Measurements from ENCODE around the gene PARP16. TPM values are rescaled to one million over a fixed set of nuclear protein-coding genes. Genes with fewer than 3 reads are reported as not detected.
"Not testable (repeated sequence)": the region's sequence is repeated elsewhere in the genome, so short reads cannot be mapped to it uniquely, and the experiment has no call there.

Gene PARP16
- total RNA-seq, 2 donors from 2014 or later, result 11.5 to 13.8 TPM

DNA sequence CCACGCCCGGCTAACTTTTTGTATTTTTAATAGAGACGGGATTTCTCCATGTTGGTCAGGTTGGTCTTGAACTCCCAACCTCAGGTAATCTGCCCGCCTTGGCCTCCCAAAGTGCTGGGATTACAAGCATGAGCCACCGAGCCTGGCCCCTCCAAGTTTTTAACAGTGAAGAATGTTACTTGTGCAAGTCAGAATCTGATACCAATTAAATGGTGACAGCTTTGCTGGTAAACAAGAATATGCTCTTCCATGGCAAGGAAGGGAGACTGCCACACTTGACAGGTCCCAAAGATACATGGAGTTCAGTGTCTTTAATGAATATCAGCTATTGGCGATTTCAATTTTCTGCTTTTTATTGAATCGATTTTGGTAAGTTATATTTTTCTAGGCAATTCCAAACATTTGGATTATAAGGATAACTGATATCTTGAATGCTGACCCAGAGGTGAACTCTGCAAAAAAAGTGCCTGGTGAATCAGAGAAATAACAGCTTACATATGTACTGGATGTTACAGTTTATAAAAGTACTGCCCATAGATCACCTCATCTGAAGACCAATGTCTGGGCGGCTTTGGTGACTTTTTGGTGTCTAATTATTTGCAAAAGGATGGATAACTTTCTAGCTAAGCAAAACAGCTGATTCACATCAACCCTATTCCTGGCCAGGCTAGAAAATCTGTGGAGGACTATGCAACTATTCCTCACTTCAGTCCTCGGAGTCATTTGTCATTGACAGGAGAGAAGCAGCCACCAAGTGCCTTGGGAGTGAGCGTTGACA is 1.2 kb downstream of the PARP16 start:
- Mint-ChIP-seq H3K4me1 (peaks cover 30% of the 10 kb centered on the region), H3K36me3 (ENCODE audit: low read depth) (peaks cover 4% of the 10 kb centered on the region), H3K27me3 (no peaks in the 10 kb centered on the region), H3K27ac (peak overlapping the region; percentile 91), H3K4me3 (peak overlapping the region; percentile 87)
- H3K9me3 ChIP-seq (ENCODE audit: control insufficient read depth, low read length, poor library complexity, severe bottlenecking), result no peaks in the 10 kb centered on the region
- DNase-seq (no peak), ATAC-seq (no peak)

DNA sequence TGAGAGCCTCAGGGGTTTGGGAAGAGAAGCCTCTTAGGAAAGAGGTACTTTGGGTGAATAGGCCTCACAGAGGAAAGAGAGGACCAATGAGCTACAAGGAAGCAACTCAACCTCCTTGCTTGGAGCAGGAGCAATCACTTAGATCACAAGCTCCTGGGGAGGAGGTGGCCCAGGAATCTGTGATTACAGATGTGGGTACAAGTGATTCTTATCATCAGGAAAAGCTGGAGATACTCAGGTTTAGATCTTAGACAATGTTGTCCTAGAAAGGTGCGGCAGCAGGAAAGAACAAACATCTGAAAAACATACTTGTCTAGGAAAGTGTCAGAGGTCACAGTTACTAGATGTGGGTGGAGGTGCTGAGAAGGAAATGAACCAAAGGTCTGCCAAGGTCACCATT is 8.2 kb downstream of the PARP16 start:
- ATAC-seq (no peak), DNase-seq (no peak)
- peaks cover 33% of the 10 kb centered on the region for H3K4me1 Mint-ChIP-seq
- no peaks in the 10 kb centered on the region for H3K9me3 ChIP-seq (ENCODE audit: control insufficient read depth, low read length, poor library complexity, severe bottlenecking)
- no peak overlapping the region for H3K27ac Mint-ChIP-seq
- H3K36me3 Mint-ChIP-seq (ENCODE audit: low read depth), result peaks cover 6% of the 10 kb centered on the region
- H3K4me3 Mint-ChIP-seq, result no peak overlapping the region
- H3K27me3 Mint-ChIP-seq, result no peaks in the 10 kb centered on the region

DNA sequence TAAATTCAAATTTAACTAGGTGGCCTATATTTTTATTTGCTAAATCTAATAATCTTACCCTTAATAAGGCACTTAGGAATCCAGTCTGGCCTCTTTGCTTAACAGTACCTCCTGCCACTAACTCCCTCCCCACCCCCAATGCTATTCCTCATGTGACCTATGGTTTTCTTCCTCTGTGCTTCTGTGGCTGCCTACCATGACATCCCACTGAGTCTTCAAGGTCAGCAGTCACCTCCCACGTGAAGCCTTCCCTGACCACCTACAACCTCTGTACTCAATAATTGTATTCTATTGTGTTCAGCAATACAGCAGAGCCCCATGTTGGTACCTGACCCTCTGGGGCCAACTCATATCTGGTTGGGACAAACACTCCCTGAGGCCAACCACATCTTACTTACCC is 9.7 kb downstream of the PARP16 start:
- Mint-ChIP-seq H3K27me3 (no peaks in the 10 kb centered on the region), H3K4me3 (no peak overlapping the region), H3K4me1 (peaks cover 29% of the 10 kb centered on the region), H3K27ac (no peak overlapping the region), H3K36me3 (ENCODE audit: low read depth) (peaks cover 3% of the 10 kb centered on the region)
- DNase-seq (no peak), ATAC-seq (no peak)
- H3K9me3 ChIP-seq (ENCODE audit: control insufficient read depth, low read length, poor library complexity, severe bottlenecking), result no peaks in the 10 kb centered on the region

DNA sequence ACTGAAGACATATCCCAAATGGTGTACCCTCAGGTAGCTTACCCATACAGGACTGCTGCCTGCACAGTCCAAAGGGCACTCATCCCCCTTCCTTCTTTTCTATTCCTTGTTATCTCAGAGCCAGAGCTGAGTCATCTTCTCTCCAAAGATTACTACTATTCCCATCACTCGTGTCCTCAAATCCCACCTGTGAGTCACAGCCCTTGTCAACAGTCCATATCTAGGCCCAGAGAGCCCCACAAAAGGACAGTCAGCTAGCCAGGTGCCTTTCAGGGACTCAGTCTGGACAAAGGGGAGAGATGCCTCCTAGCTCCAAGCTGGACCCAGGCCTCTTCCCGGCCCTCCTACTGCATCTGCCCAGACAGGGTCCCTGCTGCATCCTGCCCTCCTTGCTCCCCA is 11.0 kb downstream of the PARP16 start:
- peak overlapping the region; percentile 11 for H3K27ac Mint-ChIP-seq
- no peak for ATAC-seq
- peaks cover 29% of the 10 kb centered on the region for H3K4me1 Mint-ChIP-seq

DNA sequence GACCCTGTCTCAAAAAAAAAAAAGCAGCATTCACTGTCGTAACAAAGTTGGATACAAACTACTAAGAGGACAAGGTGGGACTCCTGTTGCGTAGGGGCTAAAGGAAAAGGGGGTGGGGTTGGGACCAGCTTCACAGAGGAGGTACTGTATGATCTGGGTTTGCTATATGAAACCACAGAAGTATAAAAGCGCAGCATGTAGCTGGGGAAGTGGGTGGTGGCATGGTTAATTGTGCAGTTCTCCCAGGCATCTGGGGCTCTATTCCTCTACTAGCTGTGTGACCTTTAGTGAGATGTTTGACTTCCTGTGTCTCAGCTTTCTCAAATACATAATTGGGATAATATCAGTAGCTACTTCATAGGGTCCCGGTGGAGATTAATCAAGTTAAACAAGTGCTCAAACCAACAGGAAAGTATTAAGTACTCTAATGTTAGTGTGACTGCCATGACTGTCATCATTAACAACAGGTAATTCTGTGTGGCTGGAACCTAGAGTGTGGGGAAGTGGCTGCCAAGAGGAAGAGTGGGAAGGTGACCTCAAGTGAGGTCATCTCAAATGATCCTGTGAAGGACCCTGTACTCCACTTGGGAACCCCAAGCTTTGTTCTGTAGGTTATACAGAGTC is 11.5 kb downstream of the PARP16 start:
- H3K27me3 Mint-ChIP-seq, result no peaks in the 10 kb centered on the region
- H3K9me3 ChIP-seq (ENCODE audit: control insufficient read depth, low read length, poor library complexity, severe bottlenecking), result no peaks in the 10 kb centered on the region
- H3K27ac Mint-ChIP-seq, result peak overlapping the region; percentile 11
- H3K36me3 Mint-ChIP-seq (ENCODE audit: low read depth), result peaks cover 3% of the 10 kb centered on the region
- H3K4me1 Mint-ChIP-seq, result peaks cover 27% of the 10 kb centered on the region
- no peak for DNase-seq
- no peak overlapping the region for H3K4me3 Mint-ChIP-seq
- ATAC-seq, result no peak

More for the DNA sequence above, 11.0 kb downstream of the PARP16 start:
- H3K9me3 ChIP-seq (ENCODE audit: control insufficient read depth, low read length, poor library complexity, severe bottlenecking), result no peaks in the 10 kb centered on the region
- peaks cover 3% of the 10 kb centered on the region for H3K36me3 Mint-ChIP-seq (ENCODE audit: low read depth)
- H3K4me3 Mint-ChIP-seq, result no peak overlapping the region
- H3K27me3 Mint-ChIP-seq, result no peaks in the 10 kb centered on the region
- DNase-seq, result no peak

DNA sequence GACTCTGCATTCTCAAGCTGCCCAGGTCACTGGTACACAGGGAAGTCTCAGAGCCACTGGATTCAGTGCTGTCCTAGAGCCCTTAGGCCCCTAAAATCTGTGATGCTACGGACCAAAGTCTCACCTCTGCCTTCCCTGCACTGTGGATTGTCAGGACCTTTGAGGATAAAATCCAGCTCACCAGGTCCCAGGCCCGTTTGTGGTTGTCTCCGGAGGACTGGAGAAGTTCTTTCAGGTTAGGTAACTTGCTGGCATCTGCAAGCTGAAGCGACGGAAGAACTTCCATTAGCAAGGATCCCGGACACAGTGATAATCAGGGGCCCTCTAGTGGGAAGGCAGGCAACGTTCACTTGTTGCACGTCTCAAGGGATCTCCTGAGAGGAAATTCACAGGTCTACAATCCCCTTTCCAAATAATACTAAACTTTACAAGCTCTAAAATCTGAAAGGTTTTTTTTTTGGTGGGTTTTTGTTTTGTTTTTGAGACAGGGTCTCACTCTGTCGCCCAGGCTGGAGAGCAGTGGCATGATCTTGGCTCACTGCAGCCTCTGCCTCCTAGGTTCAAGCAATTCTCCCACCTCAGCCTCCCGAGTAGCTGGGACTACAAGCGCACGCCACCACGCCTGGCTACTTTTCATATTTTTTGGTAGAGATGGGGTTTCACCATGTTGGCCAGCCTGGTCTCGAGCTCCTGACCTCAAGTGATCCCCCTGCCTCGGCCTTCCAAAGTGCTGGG is 15.7 kb downstream of the PARP16 start:
- H3K27me3 Mint-ChIP-seq; ATAC-seq; H3K27ac Mint-ChIP-seq; H3K9me3 ChIP-seq (ENCODE audit: control insufficient read depth, low read length, poor library complexity, severe bottlenecking); H3K36me3 Mint-ChIP-seq (ENCODE audit: low read depth); DNase-seq; H3K4me3 Mint-ChIP-seq: not testable (repeated sequence)
- peaks cover 12% of the 10 kb centered on the region for H3K4me1 Mint-ChIP-seq

DNA sequence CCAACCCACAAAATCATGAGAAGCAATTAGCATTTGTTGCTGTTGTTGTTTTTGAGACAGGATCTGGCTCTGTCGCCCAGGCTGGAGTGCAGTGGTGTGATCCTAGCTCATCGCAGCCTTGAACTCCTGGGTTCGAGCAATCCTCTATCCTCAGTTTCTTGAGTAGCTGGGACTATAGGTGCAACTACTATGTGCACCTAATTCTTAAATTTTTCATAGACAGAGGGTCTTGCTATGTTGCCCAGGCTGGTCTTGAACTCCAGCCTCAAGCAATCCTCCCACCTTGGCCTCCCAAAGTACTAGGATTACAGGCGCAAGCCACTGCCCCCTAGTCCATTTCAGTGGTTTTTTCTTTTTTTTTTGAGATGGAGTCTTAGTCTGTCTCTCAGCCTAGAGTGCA is 18.3 kb downstream of the PARP16 start:
- ATAC-seq (no peak), DNase-seq (no peak)
- Mint-ChIP-seq H3K27ac (peak overlapping the region; percentile 21), H3K4me3 (no peak overlapping the region), H3K36me3 (ENCODE audit: low read depth) (no peaks in the 10 kb centered on the region), H3K27me3 (no peaks in the 10 kb centered on the region), H3K4me1 (peaks cover 4% of the 10 kb centered on the region)
- H3K9me3 ChIP-seq (ENCODE audit: control insufficient read depth, low read length, poor library complexity, severe bottlenecking), result no peaks in the 10 kb centered on the region

DNA sequence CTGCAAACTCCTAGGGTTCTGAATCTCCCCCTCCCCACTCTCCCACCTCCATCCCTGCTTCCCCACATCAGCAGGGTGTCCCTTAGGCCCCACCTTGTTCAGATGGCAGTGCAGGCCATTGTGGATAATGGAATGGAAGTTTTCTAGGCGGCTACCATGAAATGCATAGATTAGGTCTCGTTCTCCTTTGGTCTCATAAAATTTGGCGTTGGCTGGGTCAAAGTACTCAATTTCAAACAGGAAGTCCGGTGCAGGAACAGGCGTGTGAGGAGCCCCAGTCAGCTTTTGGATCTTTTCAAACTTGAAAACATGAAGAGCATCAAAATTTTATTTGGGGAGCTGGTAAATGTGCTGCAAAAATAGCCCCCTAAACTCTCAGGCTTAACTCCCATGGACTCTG is 20.2 kb downstream of the PARP16 start:
- no peak for DNase-seq
- no peaks in the 10 kb centered on the region for H3K9me3 ChIP-seq (ENCODE audit: control insufficient read depth, low read length, poor library complexity, severe bottlenecking)
- no peak for ATAC-seq
- Mint-ChIP-seq H3K36me3 (ENCODE audit: low read depth) (no peaks in the 10 kb centered on the region), H3K4me3 (no peak overlapping the region), H3K27ac (no peak overlapping the region), H3K27me3 (no peaks in the 10 kb centered on the region), H3K4me1 (no peaks in the 10 kb centered on the region)

DNA sequence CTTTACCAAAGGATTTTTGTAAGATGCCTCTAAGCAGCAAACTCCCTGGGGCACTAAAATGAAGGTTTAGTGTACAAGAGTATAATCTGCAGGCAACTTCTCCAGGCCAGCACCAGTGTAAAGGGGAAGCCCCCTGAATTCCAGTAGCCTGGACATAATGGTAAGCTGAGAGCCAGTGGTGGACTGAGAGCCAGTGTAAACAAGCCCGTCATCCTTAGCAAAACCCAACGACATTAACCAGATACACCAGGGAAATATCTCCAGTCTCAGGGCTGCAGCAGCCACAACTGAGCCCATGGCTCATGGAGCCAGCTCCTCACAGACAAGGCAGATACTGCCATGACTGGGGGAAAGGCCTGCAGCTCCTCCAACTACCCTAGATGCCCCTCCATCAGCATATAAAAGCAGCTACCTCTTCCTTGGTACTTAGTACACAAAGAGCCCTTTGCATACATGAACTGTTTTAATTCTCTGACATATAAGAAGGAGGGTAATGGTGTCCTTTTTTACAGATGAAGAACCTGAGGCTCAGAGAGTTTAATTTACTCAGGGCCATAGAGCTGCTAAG is 21.7 kb downstream of the PARP16 start:
- Mint-ChIP-seq H3K27ac (no peak overlapping the region), H3K4me3 (no peak overlapping the region), H3K36me3 (ENCODE audit: low read depth) (peaks cover 4% of the 10 kb centered on the region), H3K4me1 (no peaks in the 10 kb centered on the region), H3K27me3 (no peaks in the 10 kb centered on the region)
- no peaks in the 10 kb centered on the region for H3K9me3 ChIP-seq (ENCODE audit: control insufficient read depth, low read length, poor library complexity, severe bottlenecking)
- ATAC-seq (no peak), DNase-seq (no peak)

DNA sequence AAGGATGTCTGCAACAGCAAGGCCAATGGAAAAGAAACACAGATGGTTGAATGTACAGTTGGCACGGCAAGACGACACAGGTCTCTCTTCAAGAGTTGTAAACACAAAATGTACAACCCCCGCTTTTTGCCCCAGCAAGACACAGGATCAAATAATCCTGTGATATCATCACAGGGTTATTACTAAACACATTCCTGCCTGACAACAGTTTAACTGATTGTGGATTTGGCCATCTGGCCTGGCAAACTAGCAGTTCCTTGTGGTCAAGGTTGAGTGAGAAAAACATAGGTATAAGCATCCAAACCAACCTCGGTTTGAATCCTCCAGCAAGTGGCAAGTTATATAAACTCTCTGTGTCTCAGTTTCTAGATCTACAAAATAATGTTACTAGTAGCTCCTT is 23.4 kb downstream of the PARP16 start:
- Mint-ChIP-seq H3K27me3 (no peaks in the 10 kb centered on the region), H3K36me3 (ENCODE audit: low read depth) (peaks cover 7% of the 10 kb centered on the region), H3K4me3 (no peak overlapping the region), H3K4me1 (no peaks in the 10 kb centered on the region), H3K27ac (no peak overlapping the region)
- no peaks in the 10 kb centered on the region for H3K9me3 ChIP-seq (ENCODE audit: control insufficient read depth, low read length, poor library complexity, severe bottlenecking)
- DNase-seq, result no peak
- no peak for ATAC-seq

DNA sequence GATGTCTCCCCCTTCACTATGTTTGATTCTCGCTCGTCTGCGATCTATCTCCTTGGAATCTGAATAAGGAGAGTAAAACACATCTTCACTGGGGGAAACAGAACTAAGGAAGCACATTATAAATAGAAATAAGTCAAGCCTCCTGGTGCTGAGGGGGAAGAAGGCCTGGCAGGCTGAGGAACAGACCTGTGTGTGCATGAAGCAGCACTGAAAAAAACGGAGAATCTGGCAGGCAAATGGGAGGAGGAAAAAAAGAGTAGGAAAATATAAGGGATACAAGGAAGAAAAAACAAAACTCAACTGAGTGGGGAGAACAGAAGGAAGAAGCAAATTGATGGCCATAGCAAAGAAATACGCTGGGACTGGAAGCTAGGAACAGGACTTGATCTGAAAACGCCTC is 25.7 kb downstream of the PARP16 start:
- no peaks in the 10 kb centered on the region for H3K9me3 ChIP-seq (ENCODE audit: control insufficient read depth, low read length, poor library complexity, severe bottlenecking)
- DNase-seq, result no peak
- H3K27me3 Mint-ChIP-seq, result no peaks in the 10 kb centered on the region
- H3K27ac Mint-ChIP-seq, result no peak overlapping the region
- peaks cover 9% of the 10 kb centered on the region for H3K36me3 Mint-ChIP-seq (ENCODE audit: low read depth)
- no peak for ATAC-seq
- H3K4me3 Mint-ChIP-seq, result no peak overlapping the region
- peaks cover 2% of the 10 kb centered on the region for H3K4me1 Mint-ChIP-seq

DNA sequence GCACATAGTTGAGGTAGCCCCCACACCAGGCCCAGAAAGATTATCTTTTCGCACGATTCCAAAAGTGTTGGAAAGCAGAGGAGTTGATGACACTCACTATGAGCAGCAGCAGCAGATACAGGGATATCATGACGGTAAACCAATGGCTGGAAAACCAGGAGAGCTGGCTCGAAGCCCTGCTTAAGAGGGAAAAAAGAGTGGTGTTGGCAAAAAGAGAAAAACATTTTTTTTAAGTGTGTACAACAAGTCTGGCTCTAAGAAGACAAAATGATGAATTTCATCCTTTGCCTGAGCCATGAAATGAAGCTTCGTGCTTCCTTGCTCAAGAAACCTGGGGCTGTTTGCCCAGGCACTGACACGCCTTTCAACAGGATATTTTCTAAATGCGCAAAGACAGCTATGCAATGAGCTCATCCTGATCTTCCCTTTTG is 27.3 kb downstream of the PARP16 start:
- no peaks in the 10 kb centered on the region for H3K9me3 ChIP-seq (ENCODE audit: control insufficient read depth, low read length, poor library complexity, severe bottlenecking)
- H3K4me1 Mint-ChIP-seq, result peaks cover 2% of the 10 kb centered on the region
- H3K27me3 Mint-ChIP-seq, result no peaks in the 10 kb centered on the region
- no peak overlapping the region for H3K4me3 Mint-ChIP-seq
- ATAC-seq (no peak), DNase-seq (no peak)
- peaks cover 9% of the 10 kb centered on the region for H3K36me3 Mint-ChIP-seq (ENCODE audit: low read depth)
- H3K27ac Mint-ChIP-seq, result no peak overlapping the region
